Stimulated activated CD4-positive, alpha-beta T cell treated with anti-CD3 and anti-CD28 coated beads, Interleukin-1b, Interleukin-23, amount 100 ng/mL, for 4 hours (primary cell): ENCODE measurements around the gene GMNN.
"Not testable (repeated sequence)": the region's sequence is repeated elsewhere in the genome, so short reads cannot be mapped to it uniquely, and the experiment has no call there.

Experiments used
- DNase-seq, 2 donors: peaks; one replicate each; pipeline ENCODE4 v3.0.0-alpha.2; 2020; ENCODE audit warnings: low read depth in 2 of 2

GMNN gene

DNA sequence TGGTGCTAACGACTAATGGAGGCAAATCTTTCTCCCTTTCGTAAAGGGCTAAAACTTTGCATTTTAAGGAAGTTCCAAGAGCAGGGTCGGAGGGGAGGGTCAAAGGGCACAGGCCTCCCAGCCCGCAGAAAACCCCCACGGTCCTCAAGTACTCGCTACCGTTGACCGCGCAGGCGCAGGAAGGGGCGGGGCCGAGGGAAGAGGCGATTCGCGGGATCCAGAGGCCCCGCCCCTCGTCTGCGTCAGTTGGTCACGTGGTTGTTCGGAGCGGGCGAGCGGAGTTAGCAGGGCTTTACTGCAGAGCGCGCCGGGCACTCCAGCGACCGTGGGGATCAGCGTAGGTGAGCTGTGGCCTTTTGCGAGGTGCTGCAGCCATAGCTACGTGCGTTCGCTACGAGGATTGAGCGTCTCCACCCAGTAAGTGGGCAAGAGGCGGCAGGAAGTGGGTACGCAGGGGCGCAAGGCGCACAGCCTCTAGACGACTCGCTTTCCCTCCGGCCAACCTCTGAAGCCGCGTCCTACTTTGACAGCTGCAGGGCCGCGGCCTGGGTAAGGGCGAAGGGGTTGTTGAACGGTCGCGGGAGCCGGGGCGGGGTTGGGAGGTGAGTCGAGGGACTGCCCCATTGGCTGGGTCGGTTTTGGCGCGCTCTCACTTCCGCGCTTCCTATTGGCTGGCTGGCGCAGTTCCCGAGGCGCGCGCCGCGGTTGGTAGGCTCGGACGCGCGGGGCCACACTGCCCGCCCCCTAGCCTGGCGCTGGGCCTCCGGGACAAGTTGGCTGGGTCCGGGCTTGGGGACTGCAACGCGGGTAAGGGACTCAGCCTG is at the start of gene GMNN:
Gene GMNN, plus strand, starts transcription at position 242 of the 824 bp plus-strand sequence. CDS start 2,310 bp downstream, outside the sequence.
- peak; percentile 97 to 100 for DNase-seq

DNA sequence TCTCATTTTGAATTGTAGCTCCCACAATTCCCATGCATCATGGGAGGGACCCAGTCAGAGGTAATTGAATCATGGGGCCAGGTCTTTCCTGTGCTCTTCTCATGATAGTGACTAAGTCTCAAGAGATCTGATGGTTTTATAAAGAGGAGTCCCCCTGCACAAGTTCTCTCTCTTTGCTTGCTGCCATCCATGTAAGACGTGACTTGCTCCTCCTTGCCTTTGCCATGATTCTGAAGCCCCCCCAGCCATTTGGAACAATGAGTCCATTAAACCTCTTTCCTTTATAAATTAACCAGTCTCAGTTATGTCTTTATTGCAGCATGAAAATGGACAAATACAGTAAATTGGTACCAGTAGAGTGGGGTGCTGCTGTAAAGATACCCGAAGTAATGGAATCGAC is 44.1 kb upstream of the GMNN start:
- DNase-seq: not testable (repeated sequence)

DNA sequence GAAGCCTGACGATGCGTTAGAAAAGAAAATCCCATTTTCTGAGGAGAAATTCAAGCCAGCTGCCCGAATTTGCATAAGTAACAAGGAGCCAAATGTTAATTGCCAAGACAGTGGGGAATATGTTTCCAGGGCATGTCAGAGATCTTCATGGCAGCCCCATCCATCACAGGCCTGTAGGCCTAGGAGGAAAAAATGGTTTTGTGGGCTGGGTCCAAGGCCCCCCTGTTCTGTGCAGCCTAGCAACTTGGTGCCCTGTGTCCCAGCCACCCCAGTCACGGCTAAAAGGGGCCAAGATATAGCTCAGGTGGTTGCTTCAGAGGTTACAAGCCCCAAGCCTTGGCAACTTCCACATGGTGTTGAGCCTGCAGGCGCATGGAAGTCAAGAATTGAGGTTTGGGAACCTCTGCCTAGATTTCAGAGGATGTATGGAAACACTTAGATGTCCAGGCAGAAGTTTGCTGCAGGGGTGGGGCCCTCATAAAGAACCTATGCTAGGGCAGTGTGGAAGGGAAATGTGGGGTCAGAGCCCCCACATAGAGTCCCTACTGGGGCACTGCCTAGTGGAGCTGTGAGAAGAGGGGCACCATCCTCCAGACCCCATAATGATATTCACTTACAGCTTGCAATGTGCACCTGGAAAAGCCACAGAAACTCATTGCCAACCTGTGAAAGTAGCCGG is 43.1 kb upstream of the GMNN start:
- DNase-seq: not testable (repeated sequence)

DNA sequence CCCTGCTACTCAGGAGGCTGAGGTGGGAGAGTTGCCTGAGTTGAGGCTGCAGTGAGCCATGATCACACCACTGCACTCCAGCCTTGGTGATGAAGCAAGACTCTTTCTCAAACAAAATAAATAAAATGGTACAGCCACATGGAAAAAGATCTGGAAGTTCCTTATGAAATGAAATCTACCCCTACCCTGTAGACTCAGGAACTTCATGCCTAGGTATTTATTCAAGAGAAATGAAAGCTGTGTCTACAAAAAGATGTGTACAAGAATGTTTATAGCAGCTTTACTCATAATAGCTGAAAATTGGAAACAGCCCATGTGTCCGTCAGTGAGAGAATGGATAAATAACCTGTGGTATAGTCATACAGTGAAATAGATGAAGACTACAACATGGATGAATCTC is 40.6 kb upstream of the GMNN start:
- no peak for DNase-seq

DNA sequence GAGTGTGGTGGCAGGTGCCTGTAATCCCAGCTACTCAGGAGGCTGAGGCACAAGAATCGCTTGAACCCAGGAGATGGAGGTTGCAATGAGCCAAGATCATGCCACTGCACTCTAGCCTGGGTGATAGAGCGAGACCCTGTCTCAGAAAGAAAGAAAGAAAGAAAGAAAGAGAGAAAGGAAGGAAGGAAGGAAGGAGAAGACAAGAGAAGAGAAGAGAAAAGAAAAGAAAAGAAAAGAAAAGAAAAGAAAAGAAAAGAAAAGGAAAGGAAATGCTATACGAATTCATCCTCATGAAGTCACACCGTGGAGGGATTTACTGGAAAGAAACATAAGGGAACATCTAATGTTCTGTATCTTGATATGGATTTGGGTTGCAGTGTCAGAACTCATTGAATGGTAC is 40.0 kb upstream of the GMNN start:
- DNase-seq: not testable (repeated sequence)

DNA sequence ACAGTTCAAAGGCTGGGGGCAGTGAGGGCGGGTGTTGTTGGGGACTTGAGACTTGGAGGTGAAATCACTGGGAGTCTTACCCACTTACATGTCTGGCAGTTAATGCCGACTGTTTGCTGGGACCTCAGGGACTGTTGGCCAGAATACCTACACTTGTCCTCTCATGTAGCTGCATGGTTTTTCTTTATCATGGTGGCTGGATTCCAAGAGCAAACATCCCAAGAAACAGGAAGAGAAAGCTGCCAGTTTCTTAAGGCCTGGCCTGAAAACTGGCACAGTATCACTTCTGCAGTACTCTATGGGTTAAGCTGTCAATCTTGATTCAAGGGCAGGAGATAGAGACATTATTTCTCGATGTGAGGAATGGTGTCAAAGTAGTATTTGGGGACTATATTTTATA is 36.0 kb upstream of the GMNN start:
- no peak for DNase-seq

DNA sequence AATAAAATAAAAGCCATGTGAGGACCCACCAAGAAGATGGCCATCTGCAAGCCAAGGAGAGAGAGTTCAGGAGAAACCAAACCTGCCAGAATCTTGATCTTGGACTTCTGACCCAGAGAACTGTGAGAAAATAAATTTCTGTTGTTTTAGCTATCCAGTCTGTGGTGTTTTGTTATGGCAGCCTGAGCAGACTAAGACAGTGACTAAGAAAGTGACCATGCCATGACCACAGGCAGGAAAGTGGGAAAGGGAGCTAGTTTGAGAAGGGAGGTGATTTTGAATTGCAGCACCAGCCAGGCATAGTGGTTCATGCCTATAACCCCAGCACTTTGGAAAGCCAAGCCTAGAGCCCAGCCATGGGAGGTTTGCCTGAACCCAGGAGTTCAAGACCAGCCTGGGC is 33.9 kb upstream of the GMNN start:
- DNase-seq: no peak

DNA sequence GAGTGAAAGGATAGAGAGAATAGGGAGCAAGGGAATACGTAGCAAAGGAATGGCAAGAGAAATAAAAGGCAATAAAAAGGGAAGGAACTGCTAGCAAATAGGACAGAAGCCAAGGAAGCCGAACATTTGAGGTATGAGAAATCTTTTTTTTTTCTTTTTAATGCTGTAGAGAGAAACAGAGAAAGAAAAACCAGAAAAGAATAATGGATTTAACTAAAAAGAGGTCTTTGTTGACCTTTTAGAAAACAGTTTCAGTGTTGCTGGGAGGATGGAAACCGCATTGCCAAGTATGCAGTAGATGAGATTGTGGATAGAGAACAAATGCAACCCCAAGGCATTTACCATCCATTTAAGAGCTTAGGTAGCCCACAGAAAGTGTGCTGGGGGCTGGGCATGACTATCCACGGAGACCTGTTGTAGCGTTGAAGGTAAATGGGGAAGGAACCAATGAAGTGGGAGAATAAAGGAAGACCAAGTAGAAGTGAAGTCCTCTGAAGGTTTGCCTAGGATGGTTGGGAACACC is 32.5 kb upstream of the GMNN start:
- no peak for DNase-seq

DNA sequence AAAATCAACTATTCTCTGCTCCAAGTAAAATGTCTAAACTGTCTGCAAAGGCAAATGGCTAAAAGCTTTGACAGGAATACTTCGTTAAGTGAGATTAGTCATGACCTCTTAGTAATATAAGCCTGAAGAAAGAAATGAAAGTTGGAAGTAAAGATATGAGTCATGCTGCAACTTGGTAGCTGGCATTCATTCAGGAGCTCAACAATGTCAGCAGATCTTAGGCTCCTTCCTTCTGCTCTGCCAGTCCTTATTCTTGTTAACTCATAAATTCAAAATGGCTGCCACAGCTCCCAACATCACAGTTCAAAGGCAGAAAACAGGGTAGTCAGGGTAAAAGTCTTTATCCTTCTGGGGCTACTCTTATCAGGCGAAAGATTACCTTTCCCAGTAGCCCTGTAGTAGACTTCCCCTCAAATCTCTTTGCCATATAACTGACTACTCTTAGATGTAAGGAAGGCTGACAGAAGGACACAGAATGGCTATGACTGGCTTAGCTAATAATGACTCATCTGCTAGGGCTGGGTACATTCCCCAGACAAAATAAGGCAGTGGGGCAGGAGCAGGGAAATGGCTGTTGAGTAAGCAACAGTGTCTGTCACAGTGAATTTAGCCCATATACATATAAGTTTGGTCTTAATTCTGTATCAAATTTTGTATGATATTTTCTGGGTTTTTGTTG is 31.3 kb upstream of the GMNN start:
- no peak for DNase-seq

DNA sequence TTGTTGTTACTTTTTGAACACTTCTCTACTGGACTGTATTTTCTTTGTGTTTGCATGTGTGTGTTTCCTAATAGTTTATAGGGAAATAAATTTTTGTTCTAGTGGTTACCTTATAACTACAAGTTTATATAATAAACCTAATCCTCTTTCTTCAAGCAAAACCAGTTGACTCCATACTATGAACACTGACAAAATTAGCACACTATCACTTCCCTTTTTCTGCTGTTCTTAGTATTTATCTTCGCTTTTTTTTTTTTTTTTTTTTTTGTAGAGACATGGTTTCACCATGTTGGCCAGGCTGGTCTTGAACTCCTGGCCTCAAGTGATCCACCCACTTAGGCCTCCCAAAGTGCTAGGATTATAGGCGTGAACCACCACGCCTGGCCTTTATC is 30.8 kb upstream of the GMNN start:
- DNase-seq: no peak

DNA sequence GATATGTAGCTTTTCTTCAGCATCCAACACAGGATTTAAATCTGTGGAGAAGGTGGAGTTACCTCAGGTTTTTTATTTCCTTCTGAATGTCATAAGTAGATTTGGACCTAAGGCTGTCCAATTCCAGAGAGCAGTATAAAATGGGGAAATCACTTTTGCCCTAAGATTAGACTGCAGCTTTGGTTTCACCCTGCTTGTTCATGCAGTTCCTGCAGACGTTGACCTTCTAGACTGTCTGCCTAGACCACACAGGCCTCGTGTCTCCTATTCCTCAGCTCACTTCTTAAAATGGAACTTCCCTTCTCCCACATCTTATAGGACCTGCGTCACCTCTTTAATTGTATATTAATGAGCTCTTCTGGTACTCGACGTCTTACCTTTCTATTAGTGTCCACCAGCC is 29.8 kb upstream of the GMNN start:
- no peak for DNase-seq

DNA sequence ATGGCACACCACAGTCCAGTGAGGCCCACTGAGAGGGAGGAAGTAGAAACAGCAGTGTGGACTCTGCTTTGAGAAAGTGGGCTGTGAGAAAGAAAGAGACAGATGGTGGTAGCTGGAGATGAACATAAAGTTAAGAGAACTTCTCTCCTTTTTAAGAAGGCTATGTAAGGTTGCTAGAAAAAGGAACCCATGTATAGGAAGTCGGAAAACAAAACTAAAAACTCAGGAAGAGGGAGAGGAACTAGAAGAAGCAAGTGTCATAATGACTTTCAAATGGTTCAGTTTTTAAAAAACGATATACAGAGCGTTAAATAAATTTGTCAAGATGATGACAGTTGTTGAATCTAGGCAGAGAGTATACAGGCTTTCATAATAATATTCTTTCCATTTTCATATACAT is 25.4 kb upstream of the GMNN start:
- no peak for DNase-seq

DNA sequence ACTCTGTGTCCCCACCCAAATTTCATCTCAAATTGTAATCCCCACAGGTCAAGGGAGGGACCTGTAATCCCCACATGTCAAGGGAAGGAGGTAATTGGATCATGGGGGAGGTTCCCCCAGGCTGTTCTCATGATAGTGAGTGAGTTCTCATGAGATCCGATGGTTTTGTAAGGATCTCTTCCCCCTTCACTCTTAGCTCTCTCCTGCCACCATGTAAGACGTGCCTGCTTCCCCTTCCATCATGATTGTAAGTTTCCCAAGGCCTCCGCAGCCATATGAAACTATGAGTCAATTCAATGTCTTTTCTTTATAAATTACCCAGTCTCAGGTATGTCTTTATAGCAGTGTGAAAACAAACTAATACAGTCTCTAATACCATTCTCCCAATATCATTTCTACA is 23.9 kb upstream of the GMNN start:
- DNase-seq: not testable (repeated sequence)

DNA sequence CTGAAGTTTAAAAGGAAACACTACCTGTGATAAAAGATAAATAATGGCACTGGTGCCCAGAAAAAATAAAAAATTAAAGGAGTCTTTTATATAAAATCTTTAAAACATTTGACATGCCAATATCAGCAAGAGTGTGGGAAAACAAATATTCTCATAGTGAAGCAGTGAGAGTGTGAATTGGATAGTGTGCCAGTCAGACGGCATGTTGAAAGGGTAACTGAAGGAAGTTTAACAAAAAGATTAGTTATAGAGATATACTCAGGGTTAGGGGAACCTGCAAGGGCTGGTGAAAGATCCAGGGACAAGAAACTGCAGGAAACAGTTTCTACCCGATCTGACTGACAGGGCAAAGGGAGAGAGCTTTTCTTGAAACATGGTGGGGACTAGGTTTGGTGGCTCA is 22.2 kb upstream of the GMNN start:
- DNase-seq: no peak

DNA sequence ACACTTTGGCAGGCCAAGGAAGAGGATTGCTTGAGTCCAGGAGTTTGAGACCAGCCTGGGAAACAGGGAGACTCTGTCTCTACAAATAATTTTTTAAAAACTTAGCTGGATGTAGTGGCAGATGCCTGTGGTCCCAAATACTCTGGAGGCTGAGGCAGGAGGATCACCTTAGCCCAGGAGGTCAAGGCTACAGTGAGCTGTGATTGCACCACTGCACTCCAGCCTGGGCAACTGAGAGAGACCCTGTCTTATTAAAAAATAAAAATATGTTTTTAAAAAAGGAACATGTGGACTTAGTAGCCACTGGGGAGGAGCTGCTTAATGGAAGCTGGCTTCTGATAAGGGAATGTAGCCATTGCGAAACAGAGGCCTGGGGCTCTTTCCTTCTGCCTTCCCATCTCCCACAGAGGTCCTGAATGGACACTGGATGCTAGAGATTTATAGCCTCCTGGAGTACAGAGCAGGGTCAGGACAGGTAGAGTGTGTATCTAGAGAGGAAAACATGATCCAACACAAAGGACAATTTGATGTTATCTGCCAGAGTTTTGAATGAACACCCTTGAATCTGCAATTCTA is 21.7 kb upstream of the GMNN start:
- DNase-seq: no peak

DNA sequence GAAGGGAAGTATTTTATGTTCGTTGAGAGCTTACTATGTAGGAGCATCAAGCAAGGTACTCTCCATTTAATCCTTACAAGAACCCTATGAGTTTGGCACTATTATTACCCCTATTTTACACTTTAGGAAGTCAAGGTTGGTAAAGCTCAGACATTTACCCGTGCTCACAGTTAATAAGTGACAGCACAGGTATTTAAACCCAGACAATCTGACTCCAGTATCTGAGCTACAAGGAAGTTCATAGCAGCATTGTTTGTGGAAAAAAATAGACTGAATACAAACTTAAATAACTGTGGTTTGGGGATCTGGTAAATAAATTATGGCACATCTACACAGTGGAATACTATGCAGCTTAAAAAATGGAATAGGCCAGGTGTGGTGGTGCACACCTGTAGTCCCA is 21.2 kb upstream of the GMNN start:
- no peak for DNase-seq

DNA sequence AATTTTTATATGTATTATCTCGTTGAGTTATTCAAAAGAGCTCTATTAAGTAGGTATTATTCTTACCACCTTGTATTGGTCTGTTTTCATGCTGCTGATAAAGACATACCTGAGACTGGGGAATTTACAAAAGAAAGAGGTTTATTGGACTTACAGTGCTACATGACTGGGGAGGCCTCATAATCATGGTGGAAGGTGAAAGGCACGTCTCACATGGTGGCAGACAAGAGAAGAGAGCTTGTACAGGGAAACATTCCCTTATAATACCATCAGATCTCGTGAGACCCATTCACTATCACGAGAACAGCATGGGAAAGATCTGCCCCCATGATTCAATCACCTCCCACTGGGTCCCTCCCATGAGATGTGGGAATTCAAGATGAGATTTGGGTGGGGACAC is 20.4 kb upstream of the GMNN start:
- not testable (repeated sequence) for DNase-seq

DNA sequence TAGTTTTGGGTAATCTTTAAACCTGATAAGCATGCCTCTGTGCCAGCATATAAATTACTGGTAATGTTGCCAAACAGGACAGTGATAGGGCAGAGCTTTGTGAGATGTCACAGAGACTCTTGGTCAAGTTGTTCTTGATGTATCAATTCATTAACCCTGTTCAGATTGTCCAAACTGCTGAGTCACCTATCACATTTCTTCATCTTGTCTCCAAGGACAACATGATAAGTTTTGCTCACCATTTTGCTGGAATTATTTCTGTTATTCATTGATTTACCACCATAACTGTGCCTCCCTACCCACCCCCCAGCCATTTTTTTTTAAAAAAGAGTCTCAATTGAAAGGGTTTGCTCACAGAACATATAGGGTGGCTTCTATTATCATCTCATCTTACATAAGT is 19.5 kb upstream of the GMNN start:
- no peak for DNase-seq

DNA sequence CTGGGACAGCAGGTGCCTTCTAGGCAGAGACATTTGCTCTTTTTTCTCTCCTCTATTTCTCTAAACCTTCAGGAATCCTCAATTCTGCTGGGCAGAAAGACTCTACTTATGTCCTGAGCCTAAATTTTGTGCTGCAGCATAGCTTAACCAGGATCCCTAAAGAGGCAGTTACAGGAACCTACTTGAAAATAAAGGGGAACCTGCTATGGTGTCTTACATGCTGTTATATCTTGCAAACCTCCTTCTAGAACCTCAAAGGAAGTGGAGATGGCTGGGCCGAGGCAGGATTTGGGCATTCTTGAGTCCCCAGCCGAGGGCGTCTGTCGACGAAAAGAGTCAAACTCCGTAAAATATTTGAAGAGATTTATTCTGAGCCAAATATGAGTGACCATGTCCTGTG is 17.1 kb upstream of the GMNN start:
- no peak for DNase-seq

DNA sequence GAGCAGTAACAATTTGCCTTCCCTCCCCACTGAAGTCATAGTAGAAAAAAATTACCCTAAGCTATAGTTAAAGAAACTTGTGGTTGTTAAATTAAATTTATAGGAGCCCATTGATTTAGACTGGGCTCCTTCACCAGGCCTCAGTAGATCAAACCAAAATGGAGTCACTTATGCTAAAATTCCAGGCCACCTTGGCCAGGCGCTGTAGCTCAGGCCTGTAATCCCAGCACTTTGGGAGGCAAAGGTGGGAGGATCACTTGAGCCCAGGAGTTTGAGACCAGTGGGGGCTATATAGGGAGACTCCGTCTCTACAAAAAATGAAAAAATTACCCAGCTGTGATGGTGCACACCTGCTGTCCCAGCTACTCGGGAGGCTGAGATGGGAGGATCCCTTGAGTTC is 15.0 kb upstream of the GMNN start:
- DNase-seq: no peak

DNA sequence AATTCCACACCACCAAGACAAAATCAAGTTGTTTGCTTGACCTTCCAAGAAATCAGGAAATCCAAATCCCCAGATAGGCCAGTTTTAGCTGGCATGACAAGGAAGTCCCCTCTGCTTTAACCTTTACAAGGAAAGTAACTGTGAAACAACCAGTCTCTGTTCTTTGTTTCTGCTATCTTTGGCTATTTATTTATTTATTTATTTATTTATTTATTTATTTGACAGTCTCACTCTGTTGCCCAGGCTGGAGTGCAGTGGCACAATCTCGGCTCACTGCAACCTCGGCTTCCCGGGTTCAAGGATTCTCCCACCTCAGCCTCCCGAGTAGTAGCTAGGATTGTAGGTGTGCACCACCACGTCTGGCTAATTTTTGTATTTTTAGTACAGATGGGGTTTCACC is 14.5 kb upstream of the GMNN start:
- DNase-seq: no peak

DNA sequence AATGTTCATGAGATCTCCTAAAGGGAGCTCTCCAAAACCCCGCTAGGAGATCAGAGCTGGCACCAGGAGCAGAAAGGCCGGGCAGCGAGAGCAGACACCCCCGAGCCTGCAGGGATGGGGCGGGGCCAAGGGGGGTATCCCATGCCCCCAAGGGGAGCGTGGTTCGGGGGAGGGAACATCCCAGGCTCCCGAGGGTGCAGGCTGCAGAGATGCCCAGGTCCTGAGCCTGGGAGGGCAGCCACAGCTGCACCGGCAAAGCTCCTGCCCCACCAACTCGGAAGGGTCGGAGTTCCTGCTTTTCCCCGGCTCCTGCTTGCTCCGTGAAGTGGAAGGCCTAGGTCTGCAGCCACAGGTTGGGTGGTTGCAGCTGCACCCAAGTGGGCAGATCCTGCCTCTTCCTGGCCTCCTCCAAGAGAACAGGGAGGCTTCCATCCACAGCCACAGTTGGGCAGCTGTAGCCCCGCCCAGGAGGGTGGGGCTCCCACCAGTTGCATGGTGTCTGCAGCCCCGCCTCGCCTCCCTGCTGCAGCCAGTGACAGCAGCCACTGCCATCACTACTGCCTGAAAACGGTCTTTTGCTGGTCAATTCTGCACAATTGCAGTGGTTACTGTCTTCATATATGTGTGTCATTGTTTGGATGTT is 13.4 kb upstream of the GMNN start:
- DNase-seq: no peak
